Bronchial epithelial cell (primary cell): ENCODE data around the gene KCNAB2. TPM values are rescaled to one million over a fixed set of nuclear protein-coding genes. Genes with fewer than 3 reads are reported as not detected.
A peak's percentile ranks its signal among the peaks of the same experiment; 100 is the strongest.

ENCODE experiments used
- DNase-seq: peaks from one replicate; pipeline ENCODE4 v3.0.0-alpha.2; 2010; ENCODE audit warnings: low read depth
- FAIRE-seq: peaks from 2 replicates; lab custom pipeline; 2011; peaks lifted over from hg19 to GRCh38; lab: Jason Lieb, UNC
- H3K27me3 ChIP-seq: 2 replicates; pipeline ENCODE4 v1.5.1; 2011; ENCODE audit warnings: low read length; ENCODE audit not compliant: control insufficient read depth, insufficient read depth
- H3K36me3 ChIP-seq: 2 replicates; pipeline ENCODE4 v1.5.1; 2011; ENCODE audit warnings: low read length; ENCODE audit not compliant: control insufficient read depth, insufficient read depth
- H3K4me3 ChIP-seq: 2 replicates; pipeline ENCODE4 v1.5.1; 2011; ENCODE audit warnings: mild to moderate bottlenecking, low read depth, low read length, control low read depth
- CTCF ChIP-seq: IDR thresholded peaks from 2 replicates; pipeline ENCODE4 v1.5.1; 2011; ENCODE audit warnings: mild to moderate bottlenecking, moderate library complexity, low read length, control low read depth, inconsistent platforms; ENCODE audit not compliant: insufficient read depth, severe bottlenecking
- total RNA-seq: library from RNA; depleted of rRNA; stranded (reverse); fragments of >200 nt; gene quantifications from 2 replicates; pipeline ENCODE4 v1.2.1, GENCODE V29; 2014

Gene KCNAB2
- total RNA-seq, 1 donor from 2014 or later: 1.8 TPM

DNA sequence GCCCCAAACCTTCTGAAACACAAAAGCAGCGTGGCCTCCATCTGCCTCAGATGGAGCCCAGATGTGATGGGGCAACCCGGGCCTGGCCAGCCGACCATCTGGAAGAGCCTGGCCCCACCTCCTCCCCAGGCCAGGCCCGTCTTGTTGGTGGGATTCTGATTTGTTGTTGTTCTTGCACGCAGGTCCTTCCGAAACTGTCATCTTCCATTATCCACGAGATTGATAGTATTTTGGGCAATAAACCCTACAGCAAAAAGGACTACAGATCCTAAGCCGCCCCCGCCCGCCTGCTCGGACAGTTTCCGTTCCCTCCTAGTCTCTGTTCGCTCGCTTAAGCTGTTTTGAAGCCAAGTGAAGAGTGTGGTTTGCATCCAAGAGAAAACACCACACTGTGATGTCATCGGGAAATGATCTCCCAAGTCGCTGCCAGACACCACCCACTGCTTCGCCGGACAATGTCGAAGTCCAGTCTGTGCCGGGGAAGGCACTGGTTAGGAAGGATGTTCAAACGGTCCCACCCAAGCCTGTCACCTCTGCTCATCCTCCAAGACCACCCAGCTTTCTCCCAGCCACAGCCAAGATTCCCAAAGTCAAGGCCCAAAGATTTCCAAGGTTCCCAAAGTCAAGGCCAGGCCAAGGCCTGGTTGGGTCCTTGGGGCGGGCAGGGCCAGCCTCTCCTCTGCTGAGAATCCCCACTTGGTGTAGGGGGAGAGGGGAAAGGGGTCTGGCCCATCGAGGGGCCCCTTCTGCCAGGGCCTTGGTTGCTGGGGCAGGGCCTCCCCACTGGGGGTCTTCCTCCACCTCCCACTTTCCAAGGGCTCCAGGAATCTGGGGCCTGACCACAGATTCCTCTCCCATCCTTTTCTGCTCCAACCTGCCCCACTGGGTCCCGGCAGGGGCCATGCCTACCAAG is 52.9 kb downstream of the KCNAB2 start:
- TF ChIP-seq CTCF: no peak
- FAIRE-seq (no peak), DNase-seq (no peak)
- H3K36me3 ChIP-seq: no peaks in the 10 kb centered on the region
- H3K27me3 ChIP-seq: peaks cover 1% of the 10 kb centered on the region
- no peak overlapping the region for H3K4me3 ChIP-seq

- FAIRE-seq: no peak
- TF ChIP-seq CTCF: no peak
- DNase-seq: no peak
Observed at GRCh38 chr1:6099297-6099696, 53.6 kb downstream of the KCNAB2 start.

GRCh38 chr1:6099787-6100765 is 54.4 kb downstream of the KCNAB2 start:
- peaks cover 1% of the 10 kb centered on the region for H3K27me3 ChIP-seq
- no peak overlapping the region for H3K4me3 ChIP-seq
- TF ChIP-seq CTCF: peak; percentile 20
- no peak for DNase-seq
- FAIRE-seq: no peak
- no peaks in the 10 kb centered on the region for H3K36me3 ChIP-seq

More at GRCh38 chr1:6099297-6099696, 53.6 kb downstream of the KCNAB2 start:
- Histone ChIP-seq H3K27me3 (peaks cover 1% of the 10 kb centered on the region), H3K36me3 (no peaks in the 10 kb centered on the region), H3K4me3 (no peak overlapping the region)

DNA sequence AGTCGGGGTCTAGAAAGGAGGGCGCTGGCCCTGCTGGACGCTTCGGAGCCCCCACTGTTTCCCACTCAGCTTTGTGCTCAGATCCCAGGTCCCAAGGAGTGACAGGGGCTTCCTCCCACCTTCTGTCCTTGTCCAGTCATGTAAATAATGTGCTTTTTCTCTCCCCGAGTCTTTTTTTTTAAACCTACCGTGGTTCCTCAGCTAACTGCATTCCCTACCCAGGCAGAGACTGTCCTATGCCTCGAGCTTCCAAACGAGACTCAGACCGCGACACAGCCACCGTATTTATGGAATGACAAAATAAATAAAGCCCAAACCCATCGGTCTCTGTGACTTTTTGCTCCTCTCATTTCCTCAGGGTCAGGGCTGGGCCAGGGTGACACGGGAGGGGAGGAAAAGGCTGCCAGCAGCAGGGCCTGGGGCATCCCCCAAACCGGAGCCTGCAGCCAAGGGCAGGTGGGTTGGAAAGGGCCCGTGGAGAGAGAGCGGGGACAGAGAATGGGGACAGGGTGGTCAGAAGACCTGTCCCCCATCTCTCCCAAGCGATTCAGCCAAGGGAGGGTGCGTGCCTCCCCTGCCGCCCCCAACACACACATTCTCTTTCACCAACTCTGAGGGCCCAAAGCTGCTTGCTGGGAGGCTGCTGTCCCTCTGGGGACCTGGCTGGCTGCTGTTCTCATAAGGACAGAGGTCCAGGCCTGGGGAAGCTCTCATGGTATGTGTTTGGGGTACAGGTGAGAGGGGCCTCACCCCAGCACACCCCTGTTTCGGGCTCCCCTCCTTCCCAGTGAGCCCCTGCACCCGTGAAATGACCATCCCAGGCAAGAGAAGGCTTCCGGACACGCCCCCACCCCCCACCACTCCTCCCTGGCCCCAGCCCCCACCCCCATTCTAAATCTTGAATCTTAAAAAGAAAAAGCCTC is 55.4 kb downstream of the KCNAB2 start:
- DNase-seq (no peak), FAIRE-seq (no peak)
- H3K27me3 ChIP-seq: peaks cover 1% of the 10 kb centered on the region
- TF ChIP-seq CTCF: no peak
- H3K4me3 ChIP-seq: no peak overlapping the region
- H3K36me3 ChIP-seq: no peaks in the 10 kb centered on the region

DNA sequence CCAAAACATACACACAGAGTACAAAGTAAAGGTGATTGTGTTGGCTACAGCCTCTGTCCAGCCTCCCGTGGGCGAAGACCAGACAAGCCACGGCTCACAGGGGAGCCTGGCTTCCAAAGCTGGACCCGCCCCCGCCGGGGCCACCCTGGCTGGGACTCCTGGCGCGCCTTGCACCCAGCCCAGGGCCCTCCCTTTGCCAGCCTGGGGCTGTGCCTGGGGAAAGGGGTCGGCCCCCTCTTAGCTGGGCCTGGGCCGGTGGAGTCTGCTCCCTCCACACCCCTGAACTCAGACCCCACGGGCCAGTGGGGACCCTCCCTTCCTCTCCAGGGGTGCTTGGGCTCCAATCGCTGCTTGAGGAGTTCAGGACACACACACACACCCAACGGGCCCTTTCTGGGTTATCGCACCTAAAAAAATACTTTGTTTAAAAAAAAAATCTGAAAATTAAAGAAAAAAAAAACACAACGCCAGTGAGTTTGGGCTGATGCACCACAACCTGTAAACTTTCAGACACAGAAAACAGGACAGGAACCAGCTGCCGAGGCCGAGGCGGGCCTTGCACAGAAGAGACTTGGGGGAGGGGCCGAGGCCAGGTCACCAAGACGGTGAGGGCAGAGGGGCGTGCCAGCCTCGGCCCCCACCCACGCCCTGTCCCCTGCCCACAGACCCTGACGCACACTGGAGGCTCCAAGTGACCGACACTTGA is 56.3 kb downstream of the KCNAB2 start:
- Histone ChIP-seq H3K36me3 (no peaks in the 10 kb centered on the region), H3K4me3 (no peak overlapping the region), H3K27me3 (peaks cover 1% of the 10 kb centered on the region)
- FAIRE-seq: no peak
- TF ChIP-seq CTCF: no peak
- no peak for DNase-seq
